Measurements from ENCODE around the gene CEACAM19.

- TF ChIP-seq EP300 (IDR thresholded peaks at IDR 0.05) (no peak), CTCF (IDR thresholded peaks at IDR 0.05) (no peak)
Observed at GRCh38 chr19:44663996-44664395, 7.3 kb upstream of the CEACAM19 start.

Data from ovary (tissue), 3 donors.